ENCODE data around the gene EXOSC5.

Gene EXOSC5

GRCh38 chr19:41344162-41344561, 53.0 kb downstream of the EXOSC5 start:
- TF ChIP-seq CTCF (IDR thresholded peaks at IDR 0.05; ENCODE audit: insufficient read depth, low read depth, low read length, missing control alignments): no peak
- no peak for DNase-seq (ENCODE audit: low read depth)
- no peak overlapping the region for H3K4me3 ChIP-seq (ENCODE audit: low read depth, low read length)

- no peak for DNase-seq (ENCODE audit: low read depth)
- no peak overlapping the region for H3K4me3 ChIP-seq (ENCODE audit: low read depth, low read length)
- no peak for TF ChIP-seq CTCF (IDR thresholded peaks at IDR 0.05; ENCODE audit: insufficient read depth, low read depth, low read length, missing control alignments)
These were observed 55.3 kb downstream of the EXOSC5 start for GRCh38 chr19:41341669-41342490.

- no peak for TF ChIP-seq CTCF (IDR thresholded peaks at IDR 0.05; ENCODE audit: insufficient read depth, low read depth, low read length, missing control alignments)
- no peak overlapping the region for H3K4me3 ChIP-seq (ENCODE audit: low read depth, low read length)
- DNase-seq (ENCODE audit: low read depth): no peak
These were observed 57.2 kb downstream of the EXOSC5 start for GRCh38 chr19:41339936-41340335.
